Posterior vena cava (tissue), 2 donors: ENCODE results near the gene DNMT3A. TPM values are rescaled to one million over a fixed set of nuclear protein-coding genes. Genes with fewer than 3 reads are reported as not detected.
A peak's percentile ranks its signal among the peaks of the same experiment; 100 is the strongest.

Source experiments
- DNase-seq: peaks from one replicate; pipeline ENCODE4 v3.0.0-alpha.2; 2020; ENCODE audit warnings: low spot score
- intact Hi-C, 2 donors: fragments of 100-400 bp; cut with DNase I; formaldehyde crosslinking; loops; one replicate each; pipeline versions ENCODE4 v1.14.1 to v1.14.2; 2022 to 2023
- total RNA-seq, 2 donors: library from RNA; stranded (reverse); fragmentation: NEBNext Ultra II Directional; extraction: Animal tissue kit (Norgen Biotek cat#: 25700); gene quantifications; one replicate each; pipeline ENCODE4 v1.2.1, GENCODE V29; 2021
- donor health status: DM: yes; HTN: yes; CAD: no.
- donor health status: DM: yes; HTN: yes; CAD: no.

The DNMT3A gene
- total RNA-seq, 2 donors from 2014 or later = 25.9 to 26.3 TPM

GRCh38 chr2:25335204-25335603 is 6.5 kb downstream of the DNMT3A start:
- intact Hi-C loops = no loop called here
- no peak for DNase-seq

DNA sequence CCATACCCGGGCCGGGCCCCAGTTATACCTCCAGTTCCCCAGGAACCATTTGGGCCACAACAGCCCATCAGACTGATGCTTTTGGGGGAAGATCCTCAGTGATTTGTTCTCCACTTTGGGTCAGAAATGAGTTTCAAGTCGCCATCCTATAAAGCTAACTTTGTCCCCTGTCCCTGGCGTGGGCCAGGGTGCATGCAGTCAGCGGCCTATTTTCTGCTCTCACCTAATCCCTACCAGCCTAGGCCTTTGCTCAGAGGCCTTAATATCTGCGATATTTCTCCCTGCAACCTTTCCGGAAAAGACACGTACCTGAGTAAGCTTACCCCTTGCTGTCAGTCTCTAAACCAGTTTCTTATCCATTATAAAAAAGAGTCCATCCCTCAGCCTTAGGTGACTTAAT is 7.2 kb downstream of the DNMT3A start:
- DNase-seq = no peak
- intact Hi-C loops = no loop called here

DNA sequence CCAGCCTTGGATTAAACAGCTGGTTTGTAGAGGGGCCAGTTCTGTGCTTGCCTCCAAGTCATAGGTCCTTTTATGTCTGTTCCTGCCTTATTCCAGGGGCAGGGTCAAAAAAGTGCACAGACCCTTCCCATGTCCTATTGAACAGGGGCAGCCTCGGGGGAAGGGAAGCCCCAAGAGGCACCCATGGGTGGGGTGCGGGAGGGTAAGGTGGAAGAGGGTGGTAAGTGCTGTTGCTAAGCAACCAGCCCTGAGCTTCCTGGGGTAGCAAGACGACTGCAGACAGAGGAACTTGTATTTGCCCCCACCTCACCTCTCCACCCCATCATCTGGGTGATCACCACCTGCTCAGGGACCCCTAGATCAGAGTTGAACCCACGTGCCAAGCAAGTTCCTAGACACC is 7.7 kb downstream of the DNMT3A start:
- peak; percentile 66 for DNase-seq
- intact Hi-C loops = no loop called here

- DNase-seq = peak; percentile 75
- intact Hi-C loops = no loop called here
Measured at GRCh38 chr2:25332571-25332970, 9.2 kb downstream of the DNMT3A start.

- intact Hi-C loops = no loop called here
- DNase-seq = no peak
Measured at GRCh38 chr2:25331686-25332365, 9.9 kb downstream of the DNMT3A start.

DNA sequence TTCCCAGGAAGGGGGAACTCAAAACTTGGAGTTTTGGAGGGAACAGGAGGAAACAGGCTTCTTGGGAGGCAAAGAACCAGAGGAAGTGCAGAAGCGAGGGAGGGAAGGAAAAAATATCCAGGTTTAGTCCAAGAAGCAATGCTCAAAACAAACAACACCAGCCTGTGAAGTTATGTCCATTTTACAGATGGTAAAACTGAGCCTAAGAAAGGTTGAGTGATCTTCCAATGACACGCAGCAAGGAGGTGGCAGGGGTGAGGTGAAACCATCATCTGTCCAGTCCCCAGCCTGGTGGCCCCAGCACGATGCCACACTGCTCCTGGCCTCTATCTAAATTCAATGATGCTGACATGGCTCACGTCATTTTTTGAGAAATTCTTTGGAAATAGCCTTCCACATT is 10.8 kb downstream of the DNMT3A start:
- DNase-seq = no peak
- intact Hi-C loops = no loop called here

GRCh38 chr2:25330273-25330672 is 11.5 kb downstream of the DNMT3A start:
- no peak for DNase-seq
- intact Hi-C loops = no loop called here

GRCh38 chr2:25328152-25329085 is 13.3 kb downstream of the DNMT3A start:
- intact Hi-C loops = no loop called here

GRCh38 chr2:25326326-25327013 is 15.3 kb downstream of the DNMT3A start:
- intact Hi-C loops = no loop called here
- DNase-seq = no peak

More at GRCh38 chr2:25328152-25329085, 13.3 kb downstream of the DNMT3A start:
- peak; percentile 64 for DNase-seq

- intact Hi-C loops = no loop called here
- peak; percentile 89 for DNase-seq
Measured at GRCh38 chr2:25324905-25325592, 16.7 kb downstream of the DNMT3A start.

GRCh38 chr2:25324251-25324650 is 17.5 kb downstream of the DNMT3A start:
- intact Hi-C loops = no loop called here
- peak; percentile 45 for DNase-seq

GRCh38 chr2:25323610-25324189 is 18.0 kb downstream of the DNMT3A start:
- no peak for DNase-seq
- intact Hi-C loops = no loop called here

DNA sequence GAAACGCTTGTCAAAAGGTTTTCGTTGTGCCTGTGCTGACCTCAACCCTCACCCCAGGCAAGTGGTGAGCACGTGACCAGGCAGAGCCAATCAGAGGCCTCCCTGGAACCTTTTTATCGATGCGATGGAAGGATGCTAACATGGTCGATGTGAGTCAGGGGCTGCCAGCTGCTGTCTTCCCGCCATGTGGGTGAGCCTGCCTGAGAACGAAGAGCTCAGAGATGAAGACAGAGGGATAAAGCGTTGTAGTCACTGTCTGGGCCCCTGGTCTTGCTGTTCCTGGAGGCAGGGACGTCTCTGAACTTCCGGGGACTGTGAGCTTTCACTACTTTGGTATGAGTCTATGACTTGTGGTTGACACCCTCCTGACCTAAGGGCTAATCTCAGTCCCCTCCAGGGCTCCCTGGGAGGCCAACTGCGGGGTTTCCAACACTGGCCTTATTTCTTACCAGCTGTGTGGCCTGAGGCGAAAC is 18.6 kb downstream of the DNMT3A start:
- intact Hi-C loops = no loop called here
- no peak for DNase-seq

GRCh38 chr2:25322312-25322711 is 19.4 kb downstream of the DNMT3A start:
- no peak for DNase-seq
- intact Hi-C loops = no loop called here

GRCh38 chr2:25320077-25320476 is 21.6 kb downstream of the DNMT3A start:
- DNase-seq = no peak
- intact Hi-C loops = no loop called here

DNA sequence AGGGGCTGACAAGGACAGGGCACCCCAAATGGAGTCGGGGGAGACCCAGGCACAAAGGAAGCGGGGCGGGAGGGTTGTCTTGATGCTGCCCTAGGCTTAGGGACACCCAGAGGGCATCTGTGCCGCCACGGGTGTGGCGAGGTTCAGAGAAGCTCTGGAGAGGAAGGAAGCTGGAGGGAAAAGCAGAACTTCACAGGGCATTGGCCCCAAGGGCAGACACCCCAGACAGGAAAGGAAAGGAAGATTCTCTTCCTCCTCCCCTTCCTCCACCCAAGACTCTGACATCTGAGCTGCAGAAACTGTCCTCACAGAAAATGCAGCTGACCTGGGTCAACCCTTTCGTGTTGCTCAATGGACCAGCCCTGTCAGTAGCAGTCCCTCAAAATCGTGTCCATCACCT is 25.6 kb downstream of the DNMT3A start:
- intact Hi-C loops = no loop called here
- no peak for DNase-seq

DNA sequence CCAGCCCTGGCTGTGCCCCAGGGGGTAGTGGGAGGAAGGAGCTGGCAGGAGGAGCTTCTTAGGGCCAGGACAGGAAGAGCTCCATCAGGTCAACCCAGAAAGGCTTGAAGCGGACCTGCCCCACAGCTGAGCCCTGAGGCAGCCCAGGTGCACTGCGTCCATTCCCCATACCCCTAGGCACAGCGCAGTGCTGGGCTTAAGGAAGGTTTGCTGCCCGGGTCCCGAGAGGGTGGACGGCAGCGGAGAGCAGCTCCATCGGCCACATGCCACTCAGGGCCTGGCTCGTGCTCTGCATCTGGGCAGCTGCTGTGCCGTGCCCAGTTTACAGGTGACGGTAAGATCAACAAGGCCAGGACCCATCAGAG is 26.4 kb downstream of the DNMT3A start:
- intact Hi-C loops = no loop called here
- DNase-seq = no peak

DNA sequence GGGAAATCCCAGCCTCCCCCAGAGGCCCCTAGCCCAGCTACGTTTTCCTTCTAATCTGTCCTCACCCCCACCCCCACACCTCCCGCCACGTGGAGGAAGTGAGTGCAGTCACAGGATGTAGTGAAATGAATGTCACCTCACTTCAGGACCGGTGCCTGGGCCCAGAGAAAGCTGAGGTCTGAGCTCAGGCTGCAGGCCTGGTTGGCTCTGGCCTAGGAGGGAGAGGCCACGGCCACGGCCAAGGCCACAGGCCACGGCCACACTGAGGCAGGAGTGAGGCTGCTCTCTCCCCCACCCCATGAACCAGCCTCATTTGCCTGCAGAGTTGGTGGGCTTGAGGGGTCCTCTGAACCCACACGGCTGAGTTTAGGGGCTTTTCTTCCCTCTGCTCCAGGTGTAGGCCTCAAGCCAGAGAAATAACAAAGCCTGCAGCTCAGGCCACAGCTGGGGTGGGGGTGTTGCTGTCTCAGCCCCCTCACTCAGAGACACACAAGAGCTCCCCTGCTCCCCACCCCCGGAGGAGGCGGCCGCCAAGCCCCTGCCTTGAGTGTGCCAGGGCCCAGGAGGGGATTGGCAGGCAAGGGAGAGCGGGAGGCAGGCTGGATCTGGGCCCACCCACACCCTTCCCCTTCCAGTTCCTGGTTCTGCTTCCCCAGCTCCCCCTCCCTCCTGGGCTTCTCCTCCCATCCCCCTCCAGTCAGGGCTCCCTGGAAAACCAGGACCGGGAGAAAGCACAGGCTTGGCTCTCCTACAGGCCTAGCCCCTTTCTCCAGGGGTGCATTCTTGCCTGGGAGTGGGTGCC is 27.0 kb downstream of the DNMT3A start:
- peak; percentile 91 for DNase-seq
- intact Hi-C loops = no loop called here
